GM12878 (cell line): ENCODE data around the gene SMR3B. TPM values are rescaled to one million over a fixed set of nuclear protein-coding genes. Genes with fewer than 3 reads are reported as not detected.

ENCODE experiments used
- ATAC-seq: fragments of 200-7000 bp; cut with Tn5 transposase; 3 replicates; pipeline ENCODE4 v1.9.1; 2020; ENCODE audit warnings: mild to moderate bottlenecking, moderate library complexity
- BruUV-seq: library from RNA; stranded (reverse); fragments of 400-500 nt; replicated peaks from 2 replicates; lab custom pipeline; 2021; lab: Mats Ljungman, UMichigan
- CTCF ChIA-PET: fragments of 300-600 bp; sonication (Branson Sonifier 250); formaldehyde crosslinking; extraction: SDS; loops from one replicate; lab custom pipeline; 2021; ENCODE audit warnings: inconsistent platforms; lab: Yijun Ruan, JAX
- POLR2A ChIA-PET: fragments of 350-600 bp; formaldehyde crosslinking; extraction: SDS; loops from one replicate; lab custom pipeline; 2021; ENCODE audit warnings: inconsistent platforms; lab: Charles Lee
- RAD21 ChIA-PET: fragments of 300-600 bp; sonication (Branson Sonifier 250); formaldehyde crosslinking; loops from one replicate; lab custom pipeline; 2023; ENCODE audit warnings: antibody characterized with exemption; ENCODE audit not compliant: unreplicated experiment; lab: Charles Lee
- SMC1A ChIA-PET: fragments of 300-600 bp; sonication (Branson Sonifier 250); formaldehyde crosslinking; loops from one replicate; lab custom pipeline; 2023; ENCODE audit not compliant: unreplicated experiment, uncharacterized antibody; lab: Charles Lee
- DNase-seq: peaks from one replicate; pipeline ENCODE4 v3.0.0-alpha.2; 2011; ENCODE audit warnings: low read depth, low spot score
- FAIRE-seq: peaks from 3 replicates; lab custom pipeline; 2011; peaks lifted over from hg19 to GRCh38; lab: Jason Lieb, UNC
- H2AFZ ChIP-seq: 2 replicates; pipeline ENCODE4 v1.6.0; 2011; ENCODE audit warnings: low read depth, low read length, control low read depth; ENCODE audit not compliant: control insufficient read depth
- H3K27ac ChIP-seq: 2 replicates; pipeline ENCODE4 v1.5.1; 2011; ENCODE audit warnings: control low read depth; ENCODE audit not compliant: control insufficient read depth, insufficient read depth
- H3K27me3 ChIP-seq, 2 experiments: replicated peaks in 1 of 2; 2 replicates each; pipeline versions ENCODE4 v1.6.0 to v1.6.1; 2011; ENCODE audit warnings: low read length in 1 of 2; ENCODE audit not compliant: control insufficient read depth in 2 of 2, insufficient read depth in 2 of 2
- H3K36me3 ChIP-seq, 2 experiments: 2 replicates each; pipeline ENCODE4 v1.5.1; 2011; ENCODE audit warnings: low read length in 1 of 2; ENCODE audit not compliant: control insufficient read depth in 2 of 2, insufficient read depth in 2 of 2
- H3K4me1 ChIP-seq: 2 replicates; pipeline ENCODE4 v1.6.1; 2011; ENCODE audit warnings: mild to moderate bottlenecking, low read length, moderate library complexity, mixed read lengths; ENCODE audit not compliant: control insufficient read depth, insufficient read depth
- H3K4me2 ChIP-seq: 2 replicates; pipeline ENCODE4 v1.6.0; 2011; ENCODE audit warnings: control low read depth; ENCODE audit not compliant: control insufficient read depth, insufficient read depth
- H3K4me3 ChIP-seq: fragments of 200-600 bp; sonication (generic); 2 replicates; pipeline ENCODE4 v1.5.1; 2016
- H3K79me2 ChIP-seq: 2 replicates; pipeline ENCODE4 v1.6.0; 2011; ENCODE audit warnings: low read length; ENCODE audit not compliant: control insufficient read depth, insufficient read depth
- H3K9ac ChIP-seq: 2 replicates; pipeline ENCODE4 v1.8.0; 2011; ENCODE audit warnings: low read length, control low read depth, mixed read lengths; ENCODE audit not compliant: control insufficient read depth, insufficient read depth
- H3K9me3 ChIP-seq: replicated peaks from 3 replicates; pipeline ENCODE4 v1.5.1; 2011; ENCODE audit warnings: mild to moderate bottlenecking, low read length; ENCODE audit not compliant: control insufficient read depth, insufficient read depth
- H4K20me1 ChIP-seq: 2 replicates; pipeline ENCODE4 v1.6.0; 2011; ENCODE audit not compliant: control insufficient read depth, insufficient read depth
- ATF7 ChIP-seq: fragments of 450-650 bp; IDR thresholded peaks from 2 replicates; pipeline ENCODE4 v1.6.1; 2016; ENCODE audit warnings: low read depth, mild to moderate bottlenecking
- IKZF2 ChIP-seq, 2 experiments: fragments of 450-650 bp; IDR thresholded peaks; 2 replicates each; pipeline ENCODE4 v1.6.1; 2017; ENCODE audit warnings: mild to moderate bottlenecking in 2 of 2, moderate library complexity in 2 of 2
- IRF4 ChIP-seq: IDR thresholded peaks from 2 replicates; pipeline ENCODE4 v1.6.1; 2011; ENCODE audit warnings: low read depth, low read length
- MXI1 ChIP-seq: fragments of 150-350 bp; IDR thresholded peaks from 2 replicates; pipeline ENCODE4 v1.6.1; 2011; ENCODE audit warnings: low read depth, mild to moderate bottlenecking, inconsistent platforms, low read length, improper control_type of control experiment
- PKNOX1 ChIP-seq: fragments of 450-650 bp; IDR thresholded peaks from 2 replicates; pipeline ENCODE4 v1.6.1; 2016; ENCODE audit warnings: mild to moderate bottlenecking
- POU2F2 ChIP-seq: IDR thresholded peaks from 3 replicates; pipeline ENCODE4 v1.6.1; 2011; ENCODE audit warnings: low read depth, mild to moderate bottlenecking, low read length, borderline replicate concordance
- ZBED1 ChIP-seq: IDR thresholded peaks from 2 replicates; pipeline ENCODE4 v1.6.1; 2016; ENCODE audit warnings: borderline replicate concordance
- WGBS: methylation state at CpG from one replicate; pipeline ENCODE4 v1.1.6; 2016; ENCODE audit warnings: low lambda C conversion rate; ENCODE audit not compliant: insufficient replicate concordance, insufficient coverage; ENCODE audit errors: missing lambda C conversion rate; 5-methylcytosine and 5-hydroxymethylcytosine counted together
- in situ Hi-C: fragments of 300-500 bp; cut with MboI; formaldehyde crosslinking; loops from 9 replicates; pipeline ENCODE4 v1.14.3; 2018; ENCODE audit warnings: mixed read lengths
- intact Hi-C: fragments of 100-400 bp; cut with micrococcal nuclease; formaldehyde crosslinking; loops from one replicate; pipeline ENCODE4 v1.14.2; 2022; ENCODE audit not compliant: unreplicated experiment
- polyA plus RNA-seq, 11 experiments: library from polyadenylated mRNA; depleted of rRNA in 4 of 11; unstranded in 6 of 11; stranded (reverse) in 5 of 11; fragments of >200 nt; fragmentation: Nextera tagmentation in 4 of 11; fragmentation: Illumina TruSeq in 1 of 11; extraction: Ambion mirVana in 4 of 11; extraction: Trizol in 1 of 11; gene quantifications; 1 replicate in 1 of 11; 2 replicates in 10 of 11; pipeline versions ENCODE4 v1.2.1 to v1.2.3, GENCODE V29; 2011 to 2016; ENCODE audit warnings: inconsistent platforms in 2 of 11, missing spikeins in 2 of 11, low read depth in 1 of 11
- total RNA-seq, 4 experiments: library from RNA; depleted of rRNA in 3 of 4; stranded (reverse); fragments of >200 nt in 3 of 4; fragmentation: Illumina TruSeq in 1 of 4; extraction: Trizol in 1 of 4; gene quantifications; 2 replicates each; pipeline versions ENCODE4 v1.2.1 to v1.2.3, GENCODE V29; 2013 to 2021

Gene SMR3B
- total and polyA plus RNA-seq, 10 of the 15 experiments (the other 5 are each of a cell fraction or from before 2014, with no cell fraction given), result 0.32 TPM; not detected in 9

DNA sequence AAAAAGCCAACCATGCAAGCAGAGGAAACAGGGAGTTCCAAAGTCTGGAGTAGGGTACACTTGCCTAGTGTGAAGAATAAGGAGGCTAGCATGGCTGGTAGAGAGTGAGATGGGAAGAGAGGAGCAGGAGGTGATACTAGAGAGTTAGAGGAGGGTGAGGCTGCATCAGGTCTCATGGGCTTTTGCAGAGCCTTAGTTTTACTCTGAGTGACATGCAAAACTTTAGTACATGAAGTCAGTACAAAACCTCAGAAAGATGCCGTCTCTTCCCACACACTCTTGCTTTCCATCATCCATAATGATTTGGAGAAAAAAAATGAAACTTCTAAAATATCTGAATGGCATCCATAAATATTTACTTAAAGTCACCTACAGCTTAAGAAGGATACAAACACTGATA lies 19.8 kb downstream of the SMR3B start:
- ChIA-PET RAD21 (no interaction called here), CTCF (no interaction called here), SMC1A (interaction anchor here (0.9 kb wide), 1 partner anchor 14 kb away, joined by 3 read pairs; no protein-coding TSS in a partner anchor), POLR2A (no interaction called here)
- DNase-seq (no peak), FAIRE-seq (no peak), ATAC-seq (peak; percentile 65)
- H3K9me3 ChIP-seq, result no peaks in the 10 kb centered on the region
- no peaks in the 10 kb centered on the region for H3K27me3 ChIP-seq
- no peaks in the 10 kb centered on the region for H4K20me1 ChIP-seq
- no TSS peak for BruUV-seq
- H3K4me3 ChIP-seq, result no peak overlapping the region
- no peak overlapping the region for H3K9ac ChIP-seq
- H2AFZ ChIP-seq, result no peak overlapping the region
- in situ Hi-C loops, result no loop called here
- TF ChIP-seq MXI1, result no peak
- TF ChIP-seq POU2F2, result no peak
- TF ChIP-seq IRF4, result no peak
- TF ChIP-seq ZBED1, result no peak
- TF ChIP-seq ATF7, result peak; percentile 45; the same call in 1 of the 2 replicates
- TF ChIP-seq PKNOX1, result peak; percentile 85
- 0 out of 4 replicates have a peak, but pooled peaks of 1 of the 2 experiments have one; percentile 12 for TF ChIP-seq IKZF2 (IDR thresholded peaks at IDR 0.05)
- H3K27ac ChIP-seq, result no peak overlapping the region
- no peaks in the 10 kb centered on the region for H3K79me2 ChIP-seq
- H3K4me2 ChIP-seq, result no peak overlapping the region
- 0% methylated on average over 1 of the region's 1 CpG for WGBS
- H3K36me3 ChIP-seq, result no peaks in the 10 kb centered on the region
- no peaks in the 10 kb centered on the region for H3K4me1 ChIP-seq
- intact Hi-C loops, result loop anchor here (5.0 kb wide), 1 partner anchor 100 kb away; no protein-coding TSS in a partner anchor
